ENCODE data around the gene PSMB3.
A peak's percentile ranks its signal among the peaks of the same experiment; 100 is the strongest.
"Not testable (repeated sequence)": the region's sequence is repeated elsewhere in the genome, so short reads cannot be mapped to it uniquely, and the experiment has no call there.

Gene PSMB3

DNA sequence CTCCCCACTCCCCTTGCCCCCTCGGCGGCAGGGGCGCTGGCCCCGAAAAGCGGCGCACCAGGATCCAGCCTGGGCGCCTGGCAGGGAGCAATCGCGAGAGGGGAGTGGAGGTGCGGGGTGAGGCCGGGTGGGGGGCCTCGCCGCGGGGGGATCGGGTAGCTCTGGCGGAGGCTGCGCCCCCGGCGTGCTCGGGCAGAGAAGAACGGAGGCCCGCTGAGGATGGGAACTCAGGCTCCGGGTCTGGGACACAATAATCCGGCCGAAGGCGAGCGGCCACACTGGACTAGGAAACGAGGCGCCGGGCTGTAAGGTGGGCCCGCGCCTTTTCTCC lies 3.7 kb upstream of the PSMB3 start:
- DNase-seq (ENCODE audit: low read depth in 1 of 2, low spot score in 1 of 2): no peak

DNA sequence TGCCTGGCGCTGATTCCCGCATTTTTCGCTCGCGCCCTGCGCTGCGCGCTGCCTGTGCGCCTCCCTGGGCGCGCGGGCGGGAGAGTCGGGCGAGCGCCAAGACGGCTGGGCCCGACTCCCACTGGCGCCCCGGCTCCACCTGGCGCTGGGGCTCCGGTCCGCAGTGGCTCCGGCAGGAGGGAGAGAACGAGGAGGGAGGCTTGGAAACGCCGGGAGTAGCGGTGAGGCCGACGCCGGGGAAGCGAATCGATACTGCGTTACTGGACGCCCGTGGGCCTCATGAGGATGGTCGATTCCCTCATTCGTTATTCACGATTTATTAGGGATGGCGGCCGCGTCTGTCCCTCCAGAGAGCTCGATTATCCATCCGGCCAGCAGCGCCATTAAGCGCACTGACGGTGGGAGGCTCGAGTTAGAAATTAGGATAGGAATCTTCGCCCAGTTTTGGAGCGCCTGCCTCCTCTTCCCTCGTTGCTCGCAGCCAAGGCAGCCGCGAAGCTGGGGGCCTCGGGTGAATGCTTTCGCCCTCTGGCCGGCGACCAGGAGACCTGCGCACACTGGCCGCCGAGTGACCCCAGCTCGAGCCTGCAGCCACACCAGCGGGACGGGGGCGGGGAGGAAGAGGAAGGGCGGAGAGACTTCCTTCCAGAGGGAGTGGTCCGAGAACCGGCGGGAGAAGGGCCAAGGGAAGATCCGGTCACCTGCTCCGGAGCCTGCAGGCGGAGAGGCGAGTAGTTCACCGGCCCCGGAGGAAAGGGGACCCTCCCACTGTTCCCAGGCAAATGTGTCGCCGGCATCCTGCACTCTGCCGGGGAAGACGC lies 3.1 kb upstream of the PSMB3 start:
- no peak for DNase-seq (ENCODE audit: low read depth in 1 of 2, low spot score in 1 of 2)

DNA sequence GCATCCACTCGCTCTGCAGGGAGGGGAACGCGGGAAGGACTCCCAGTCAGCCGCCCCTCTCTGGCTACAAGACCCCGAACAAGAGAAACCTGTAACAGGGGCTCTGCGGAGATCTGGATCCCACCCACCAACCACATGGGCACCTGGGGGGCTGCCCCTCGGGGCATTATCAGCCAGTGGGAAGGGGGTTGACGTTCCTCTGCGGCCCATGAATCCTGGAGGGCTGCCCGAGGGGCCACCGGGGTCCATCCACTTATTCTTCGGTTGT lies 2.6 kb upstream of the PSMB3 start:
- DNase-seq (ENCODE audit: low read depth in 1 of 2, low spot score in 1 of 2): no peak

DNA sequence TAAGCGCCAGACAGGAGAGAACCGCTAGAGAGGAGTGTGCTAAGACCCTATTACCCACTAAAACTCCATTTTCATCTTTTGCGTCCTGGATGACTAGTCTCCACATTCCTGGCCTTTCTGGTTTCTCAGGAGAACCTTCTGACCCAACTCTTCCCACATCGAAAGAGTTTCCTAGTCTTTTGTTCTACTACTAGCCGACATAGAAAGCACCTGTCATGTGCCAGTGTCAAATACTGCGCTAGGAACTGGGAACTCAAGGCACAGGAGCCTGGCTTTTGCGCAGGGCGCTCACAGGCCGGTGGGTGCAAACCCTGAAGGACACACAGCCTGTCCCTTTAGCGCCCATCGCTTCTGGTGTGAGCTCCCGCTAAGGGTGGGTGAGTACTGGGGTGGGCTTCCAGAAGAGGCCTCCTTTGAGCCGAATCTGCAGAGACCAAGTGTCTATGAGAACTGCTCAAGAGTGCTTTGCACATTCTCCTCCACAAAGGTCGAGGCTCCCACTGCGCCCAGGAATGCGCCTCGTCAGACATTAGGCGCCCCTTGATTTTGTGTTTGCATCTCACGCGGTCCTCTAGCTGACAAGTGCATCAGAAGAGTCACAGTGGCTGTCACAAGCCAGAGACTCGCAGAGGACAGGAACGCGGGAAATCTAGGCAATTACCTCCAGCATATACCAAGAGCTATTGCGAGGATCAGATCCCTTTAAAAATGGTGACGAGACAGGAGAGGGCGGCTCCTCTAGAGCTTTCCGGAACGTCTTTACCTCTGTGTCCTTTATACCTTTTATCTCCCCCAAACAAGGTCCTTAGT lies 2.0 kb upstream of the PSMB3 start:
- DNase-seq (ENCODE audit: low read depth in 1 of 2, low spot score in 1 of 2): no peak

DNA sequence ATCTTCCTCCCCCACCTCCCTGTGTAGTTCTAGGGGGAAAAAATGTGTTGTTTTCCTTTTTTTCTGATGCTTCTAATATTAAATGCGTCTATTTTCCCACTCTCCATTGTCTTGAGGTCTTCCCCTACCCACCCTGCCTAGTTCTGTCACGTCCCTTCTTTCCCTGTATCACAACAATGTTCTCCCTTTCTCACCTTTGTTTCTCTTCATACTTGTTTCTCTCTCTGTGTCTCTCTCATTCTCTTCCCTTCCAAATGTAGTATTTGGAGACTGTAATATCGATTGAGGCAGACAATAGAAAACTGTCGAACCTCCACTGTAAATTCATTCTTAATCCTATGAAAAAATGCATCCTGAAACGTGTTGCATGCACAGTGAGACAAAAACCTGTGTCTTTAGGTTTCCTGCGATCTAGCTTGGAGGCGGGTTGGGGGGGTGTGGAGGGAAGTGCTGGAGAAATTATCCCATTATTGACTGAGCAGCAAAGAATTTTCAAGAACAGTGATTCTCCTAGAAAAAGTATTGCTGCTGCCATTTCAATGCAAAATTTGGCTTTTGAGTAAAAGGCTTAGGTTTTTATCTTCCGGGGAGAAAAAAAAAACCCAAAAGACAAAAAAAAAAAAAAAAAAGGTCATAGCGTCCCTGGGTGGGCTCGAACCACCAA lies 1.3 kb upstream of the PSMB3 start:
- DNase-seq (ENCODE audit: low read depth in 1 of 2, low spot score in 1 of 2): no peak

DNA sequence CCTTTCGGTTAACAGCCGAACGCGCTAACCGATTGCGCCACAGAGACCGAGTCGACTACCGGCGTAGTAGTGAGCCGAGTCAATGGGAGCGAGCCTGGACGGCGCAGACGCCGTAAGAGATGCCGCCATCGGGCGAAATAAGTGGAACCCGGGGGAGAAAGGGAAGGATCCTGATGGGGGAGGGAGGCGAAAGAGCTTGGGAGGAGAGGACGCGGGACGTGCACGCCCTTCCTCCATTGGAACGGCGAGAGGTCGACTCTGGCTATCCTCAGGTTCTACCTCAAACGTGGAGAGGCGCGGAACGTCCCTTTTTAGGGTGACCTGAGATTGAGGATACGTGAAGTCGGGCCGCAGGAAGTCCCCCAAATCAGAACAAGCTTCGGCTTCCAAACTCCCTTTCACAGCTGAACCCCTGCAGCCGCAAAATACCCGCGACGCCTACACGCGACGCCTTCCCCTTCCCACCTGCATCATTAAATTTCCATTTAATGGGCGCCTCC lies 683 bp upstream of the PSMB3 start:
- peak; percentile 72 to 86 for DNase-seq (ENCODE audit: low read depth in 1 of 2, low spot score in 1 of 2)

DNA sequence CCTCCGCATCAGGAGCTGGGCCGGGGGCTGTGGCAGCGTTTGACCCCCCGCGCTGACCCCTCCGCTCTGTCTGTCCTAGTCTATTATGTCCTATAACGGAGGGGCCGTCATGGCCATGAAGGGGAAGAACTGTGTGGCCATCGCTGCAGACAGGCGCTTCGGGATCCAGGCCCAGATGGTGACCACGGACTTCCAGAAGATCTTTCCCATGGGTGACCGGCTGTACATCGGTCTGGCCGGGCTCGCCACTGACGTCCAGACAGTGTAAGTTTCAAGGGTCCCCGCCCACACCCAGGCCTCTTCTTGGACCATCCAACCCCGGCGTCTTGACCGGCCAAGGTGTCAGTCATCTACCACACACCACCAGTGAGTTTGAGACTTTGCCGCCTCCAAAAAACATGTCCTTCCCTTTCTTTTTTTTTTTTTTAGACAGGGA lies 548 bp downstream of the PSMB3 start:
- DNase-seq (ENCODE audit: low read depth in 1 of 2, low spot score in 1 of 2): no peak

DNA sequence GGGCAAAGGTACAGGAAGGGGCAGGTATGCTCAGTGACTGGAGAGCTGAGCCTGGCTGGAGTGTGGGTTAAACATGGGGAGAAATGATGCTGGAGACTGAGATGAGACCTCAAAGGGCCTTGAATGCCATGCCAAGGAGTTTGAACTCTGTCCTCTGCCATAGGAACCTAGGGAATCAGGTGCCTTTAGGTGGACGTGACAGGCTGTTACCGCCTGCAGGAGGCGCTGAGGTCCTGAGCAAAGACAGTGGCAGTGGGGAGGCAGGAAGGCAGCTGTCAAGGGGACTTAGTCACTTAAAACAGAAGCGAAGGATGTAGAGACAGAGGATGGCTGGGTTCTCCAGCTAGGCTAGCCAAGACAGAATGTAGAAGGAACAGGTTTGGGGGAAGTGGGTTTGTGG lies 9.1 kb downstream of the PSMB3 start:
- no peak for DNase-seq (ENCODE audit: low read depth in 1 of 2, low spot score in 1 of 2)

DNA sequence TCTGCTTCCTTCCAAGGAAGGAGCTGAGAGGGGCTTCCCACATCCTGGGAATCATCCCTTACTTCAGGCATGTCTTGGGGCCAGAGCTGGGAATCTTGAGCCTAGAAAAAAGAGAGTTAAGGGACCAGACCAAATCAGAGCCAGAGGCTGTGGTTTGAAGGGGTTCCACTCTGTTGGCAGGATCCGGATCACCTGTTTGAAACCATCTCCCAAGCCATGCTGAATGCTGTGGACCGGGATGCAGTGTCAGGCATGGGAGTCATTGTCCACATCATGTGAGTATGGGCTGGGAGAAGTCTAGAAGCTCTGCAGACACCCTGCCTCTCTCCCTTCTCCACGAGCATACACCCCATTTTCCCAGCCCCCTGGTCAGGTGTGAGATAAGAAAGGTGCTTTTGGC lies 9.7 kb downstream of the PSMB3 start:
- DNase-seq (ENCODE audit: low read depth in 1 of 2, low spot score in 1 of 2): no peak

DNA sequence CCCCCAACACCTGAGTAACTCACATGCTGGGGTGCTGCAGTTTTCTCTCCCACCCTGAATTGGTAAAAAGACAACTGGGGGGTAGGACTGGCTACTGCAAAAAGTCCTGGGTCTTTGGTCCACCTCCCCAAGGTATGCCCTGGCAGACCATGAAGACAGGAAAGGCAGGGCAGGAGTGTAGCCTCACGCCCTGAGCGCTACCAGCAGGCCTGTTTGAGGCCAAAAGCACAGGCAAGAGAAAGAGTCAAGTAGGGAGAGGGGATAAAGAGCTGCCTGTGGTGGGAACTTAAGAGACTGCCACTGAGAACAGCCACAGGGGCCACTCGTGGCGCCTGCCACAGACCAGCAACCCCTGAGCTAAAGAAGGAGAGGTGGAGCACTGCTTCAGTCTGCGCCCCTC lies 13.8 kb downstream of the PSMB3 start:
- no peak for DNase-seq (ENCODE audit: low read depth in 1 of 2, low spot score in 1 of 2)

DNA sequence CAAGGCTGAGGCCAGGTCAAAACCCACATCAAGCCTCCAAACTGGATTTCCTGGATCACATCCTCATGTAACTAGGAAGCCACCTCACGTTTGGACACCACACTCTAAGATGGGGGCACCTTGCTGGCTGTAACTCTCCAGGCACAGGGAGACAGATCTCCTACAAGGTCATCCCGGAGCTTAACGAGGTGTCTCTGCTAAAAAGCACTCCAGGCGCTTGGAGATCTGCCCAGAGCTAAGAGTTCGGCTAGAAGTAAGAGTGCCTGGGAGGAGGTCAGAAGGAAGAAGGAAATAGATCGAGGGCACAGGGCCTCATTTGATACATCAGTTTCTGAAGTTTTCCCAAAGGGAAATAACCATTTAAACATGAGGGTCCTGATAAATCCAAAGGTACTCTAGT lies 15.9 kb downstream of the PSMB3 start:
- no peak for DNase-seq (ENCODE audit: low read depth in 1 of 2, low spot score in 1 of 2)

DNA sequence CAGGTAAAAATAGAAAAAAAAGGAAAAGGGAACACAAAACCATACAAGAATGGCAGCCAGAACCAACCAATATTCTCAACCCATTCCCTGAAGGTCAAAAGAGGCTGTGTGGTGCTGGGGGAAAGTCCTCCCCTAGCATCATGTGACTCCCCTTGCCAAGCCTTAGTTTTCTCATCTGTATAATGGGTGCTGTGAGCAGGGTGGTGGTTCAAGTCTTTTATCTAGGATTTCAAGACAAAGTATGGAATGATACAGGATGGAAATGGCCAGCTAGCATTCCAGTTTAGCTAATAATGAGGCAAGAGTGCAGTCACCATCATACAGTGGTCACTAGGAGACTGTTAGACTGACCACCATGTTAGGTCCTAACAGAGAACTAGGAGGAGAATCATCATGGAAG lies 20.7 kb downstream of the PSMB3 start:
- DNase-seq (ENCODE audit: low read depth in 1 of 2, low spot score in 1 of 2): no peak

DNA sequence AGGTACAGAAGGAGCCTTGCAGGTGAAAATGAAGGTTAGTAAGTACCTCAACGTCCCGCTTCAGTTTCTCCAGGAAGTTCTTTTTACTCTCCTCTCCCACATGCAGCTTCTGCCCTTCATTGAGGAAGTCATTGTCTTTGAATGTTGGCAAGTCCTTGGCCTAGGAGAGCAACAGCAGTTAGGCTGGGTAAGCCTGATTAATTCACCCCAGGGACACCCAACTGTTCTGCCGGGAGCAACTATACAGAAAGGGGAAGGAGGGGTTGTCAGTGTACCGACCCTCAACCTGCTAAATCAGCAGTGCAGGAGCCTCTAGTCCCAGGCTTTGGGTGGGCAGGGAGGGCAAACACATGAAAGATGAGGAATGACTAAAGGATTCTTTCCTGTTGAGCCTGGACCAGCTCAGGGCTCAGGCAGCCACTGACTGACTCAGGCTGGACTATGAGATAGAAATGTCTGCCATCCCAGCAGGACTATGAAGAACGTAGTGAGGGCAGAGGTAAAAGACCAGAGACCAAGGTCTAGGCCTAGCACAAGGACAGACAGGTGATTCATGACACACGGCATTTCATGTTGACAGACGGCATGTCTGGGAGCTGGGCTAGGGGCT lies 25.2 kb downstream of the PSMB3 start:
- no peak for DNase-seq (ENCODE audit: low read depth in 1 of 2, low spot score in 1 of 2)

DNA sequence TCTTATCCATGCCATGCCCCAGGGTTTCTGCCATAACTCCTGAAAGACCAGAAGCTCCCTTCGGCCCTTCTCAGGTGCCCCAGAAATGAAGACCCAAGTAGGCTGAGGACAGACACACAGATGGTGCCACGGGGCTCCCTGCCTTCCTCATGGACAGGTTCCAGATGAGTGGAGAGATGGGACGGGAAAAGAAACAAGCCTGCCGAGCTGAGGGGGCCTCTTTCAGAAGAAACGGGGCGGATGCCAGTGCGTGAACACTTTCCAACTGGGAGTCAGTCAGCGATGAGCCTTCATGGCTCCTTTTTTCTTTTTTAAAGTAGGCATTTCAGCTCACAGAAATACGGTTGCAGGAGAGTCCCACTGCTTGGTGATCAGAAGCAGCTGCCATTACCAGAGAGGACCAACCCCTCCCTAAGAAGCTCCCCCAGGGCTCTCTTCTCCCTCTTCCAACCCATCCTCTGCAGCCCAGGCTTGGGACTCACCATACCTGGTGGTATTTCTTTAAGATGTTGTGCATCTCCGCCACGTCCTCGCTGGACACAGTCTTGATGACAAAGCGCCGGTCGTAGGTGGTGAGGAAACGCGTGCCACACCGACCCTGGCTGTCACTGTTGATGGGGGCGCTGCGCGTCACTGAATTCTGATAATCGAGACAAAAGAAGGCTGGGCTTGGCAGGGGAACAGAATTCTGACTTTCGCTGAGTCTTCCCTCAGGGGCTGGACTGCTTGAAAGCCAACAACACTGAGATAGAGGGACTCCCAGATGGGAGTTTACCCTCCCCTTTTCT lies 27.6 kb downstream of the PSMB3 start:
- DNase-seq (ENCODE audit: low read depth in 1 of 2, low spot score in 1 of 2): no peak

DNA sequence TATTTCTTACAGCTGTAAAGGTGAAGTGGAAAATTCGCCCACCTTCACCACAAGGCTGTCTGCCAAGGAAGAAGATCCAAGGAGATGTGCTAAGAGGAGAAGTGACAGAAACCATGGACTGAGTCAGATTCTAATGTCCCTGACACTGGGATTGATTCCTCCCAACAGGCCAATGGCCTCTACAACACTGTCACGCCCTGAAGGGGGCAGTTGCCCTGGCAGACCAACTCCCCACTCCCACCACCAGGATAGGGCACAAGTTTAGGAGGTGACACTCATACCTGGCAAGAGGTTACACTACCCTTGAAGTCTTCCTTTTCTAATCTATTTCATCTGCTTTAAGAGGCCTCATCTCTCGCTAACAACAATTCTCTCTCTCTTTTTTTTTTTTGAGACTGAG lies 30.7 kb downstream of the PSMB3 start:
- DNase-seq (ENCODE audit: low read depth in 1 of 2, low spot score in 1 of 2): no peak

DNA sequence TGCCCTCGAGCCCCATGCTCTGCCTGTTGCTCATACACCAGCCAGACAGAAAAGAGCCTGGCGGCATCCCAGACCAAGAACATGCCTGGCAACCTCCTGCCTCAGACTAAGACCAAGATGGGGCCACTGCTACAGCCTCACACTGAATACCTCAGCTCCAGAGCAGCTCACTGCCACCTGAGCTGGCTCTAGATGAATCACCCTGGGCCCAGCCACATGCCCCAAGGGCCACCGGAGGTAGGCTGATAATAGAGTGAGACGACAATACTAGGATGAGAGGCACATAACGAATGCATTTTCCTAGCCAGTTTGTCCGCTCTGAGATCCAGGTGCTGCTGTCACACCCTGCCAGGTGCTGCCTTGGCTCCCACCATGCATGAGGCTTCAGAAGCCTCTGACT lies 33.8 kb downstream of the PSMB3 start:
- no peak for DNase-seq (ENCODE audit: low read depth in 1 of 2, low spot score in 1 of 2)

DNA sequence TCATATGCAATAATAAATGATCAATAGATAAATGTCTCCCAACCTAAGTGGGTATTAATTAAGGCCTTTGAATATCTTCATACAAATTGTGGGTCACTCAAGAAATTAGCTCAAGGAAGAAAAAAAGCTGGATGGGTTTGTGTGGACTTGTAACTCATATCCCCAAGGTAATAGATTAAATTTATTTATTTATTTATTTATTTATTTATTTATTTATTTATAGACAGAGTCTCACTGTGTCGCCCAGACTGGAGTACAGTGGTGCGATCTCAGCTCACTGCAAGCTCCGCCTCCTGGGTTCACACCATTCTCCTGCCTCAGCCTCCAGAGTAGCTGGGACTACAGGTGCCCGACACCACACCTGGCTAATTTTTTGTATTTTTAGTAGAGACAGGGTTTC lies 35.5 kb downstream of the PSMB3 start:
- not testable (repeated sequence) for DNase-seq (ENCODE audit: low read depth in 1 of 2, low spot score in 1 of 2)

DNA sequence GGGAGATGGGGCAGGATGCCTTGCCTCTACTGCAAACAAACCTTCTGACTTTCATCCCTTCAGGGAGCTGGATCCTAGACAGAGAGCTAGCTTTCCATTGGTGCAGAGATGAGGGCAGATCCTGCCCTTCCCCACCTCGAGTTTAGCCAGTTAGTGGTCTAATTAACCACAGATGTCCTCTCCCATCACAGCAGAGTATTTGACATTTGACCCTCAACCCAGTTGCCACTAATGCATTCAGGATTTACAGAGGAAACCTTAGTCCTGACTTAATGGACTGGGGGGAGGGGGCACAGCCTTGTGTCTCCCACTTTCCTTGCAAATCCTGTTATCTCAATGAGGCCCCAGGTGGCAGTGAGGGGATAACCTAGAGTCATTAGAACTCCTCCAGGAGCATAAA lies 36.6 kb downstream of the PSMB3 start:
- DNase-seq (ENCODE audit: low read depth in 1 of 2, low spot score in 1 of 2): no peak

DNA sequence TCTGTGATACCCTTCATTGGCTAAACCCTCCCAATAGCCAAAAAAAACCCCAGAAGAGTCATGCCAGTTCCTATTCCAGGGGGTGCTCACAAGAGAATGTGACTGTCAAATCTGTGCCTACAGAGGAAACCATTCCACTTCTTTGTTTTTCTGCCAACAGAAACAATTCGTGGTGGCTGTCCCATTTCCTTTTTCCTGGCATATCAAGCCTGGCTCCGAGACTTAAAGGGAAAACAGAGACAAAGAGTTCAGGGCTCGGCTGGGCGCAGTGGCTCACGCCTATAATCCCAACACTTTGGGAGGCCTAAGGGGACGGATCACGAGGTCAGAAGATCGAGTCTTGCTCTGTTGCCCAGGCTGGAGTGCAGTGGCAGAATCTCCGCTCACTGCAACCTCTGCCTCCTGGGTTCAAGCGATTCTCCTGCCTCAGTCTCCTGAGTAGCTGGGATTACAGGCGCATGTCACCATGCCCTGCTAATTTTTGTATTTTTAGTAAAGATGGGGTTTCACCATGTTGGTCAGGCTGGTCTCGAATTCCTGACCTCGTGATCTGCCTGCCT lies 37.7 kb downstream of the PSMB3 start:
- DNase-seq (ENCODE audit: low read depth in 1 of 2, low spot score in 1 of 2): not testable (repeated sequence)

DNA sequence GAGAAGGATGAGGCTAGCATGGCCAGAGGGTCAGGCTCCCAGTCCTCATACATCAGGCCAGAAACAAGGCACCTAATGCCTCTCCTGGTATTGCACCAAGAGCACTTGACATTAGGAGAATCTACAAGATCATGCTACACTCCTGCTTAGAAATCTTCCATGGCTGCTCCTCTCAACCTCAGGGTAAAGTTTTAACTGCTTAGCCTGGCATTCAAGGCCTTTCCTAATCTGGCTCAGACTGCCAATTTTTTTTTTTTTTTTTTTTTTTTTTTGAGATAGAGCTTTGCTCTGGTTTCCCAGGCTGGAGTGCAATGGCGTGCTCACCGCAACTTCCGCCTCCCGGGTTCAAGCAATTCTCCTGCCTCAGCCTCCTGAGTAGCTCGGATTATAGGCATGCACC lies 38.6 kb downstream of the PSMB3 start:
- no peak for DNase-seq (ENCODE audit: low read depth in 1 of 2, low spot score in 1 of 2)

DNA sequence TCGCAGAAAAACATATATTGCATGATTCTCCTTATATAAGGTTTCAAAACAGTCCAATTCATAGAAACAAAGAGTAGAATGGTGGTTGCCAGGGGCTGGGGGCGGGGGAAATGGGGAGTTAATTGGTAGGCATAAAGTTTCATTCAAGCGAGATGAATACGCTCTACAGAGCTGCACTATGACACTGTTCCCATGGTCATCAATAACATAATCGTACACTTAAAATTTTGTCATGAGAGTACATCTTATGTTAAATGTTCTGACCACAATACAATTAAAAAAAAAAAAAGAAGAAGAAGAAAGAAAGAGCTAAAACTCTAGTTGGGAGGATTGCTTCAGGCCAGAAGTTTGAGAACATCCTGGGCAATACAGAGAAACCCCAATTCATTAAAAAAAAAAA lies 41.7 kb downstream of the PSMB3 start:
- DNase-seq (ENCODE audit: low read depth in 1 of 2, low spot score in 1 of 2): no peak

All from activated T-helper 1 cell treated with anti-CD3 and anti-CD28 coated beads, Interleukin-2, amount 50 U/mL, for 16 hours (primary cell).